PC-3 (cell line): ENCODE results near the gene LMO1.

Source experiments
- EZH2 ChIP-seq: fragments of 300-600 bp; sonication (generic); IDR thresholded peaks from one replicate; pipeline ENCODE4 v1.6.1; 2017; ENCODE audit warnings: antibody characterized with exemption, mild to moderate bottlenecking, low read length; ENCODE audit not compliant: unreplicated experiment
- EZH2phosphoT487 ChIP-seq: fragments of 300-600 bp; sonication (generic); IDR thresholded peaks from 2 replicates; pipeline ENCODE4 v1.6.1; 2018; ENCODE audit warnings: mild to moderate bottlenecking, antibody characterized with exemption, low read length, borderline replicate concordance
- TF ChIP-seq, protein P1 (sequence below): fragments of 300-600 bp; sonication (generic); conservative IDR thresholded peaks from 2 replicates; pipeline ENCODE4 v1.5.1; 2017; ENCODE audit warnings: antibody characterized with exemption, low read depth, mild to moderate bottlenecking, low read length

DNA sequence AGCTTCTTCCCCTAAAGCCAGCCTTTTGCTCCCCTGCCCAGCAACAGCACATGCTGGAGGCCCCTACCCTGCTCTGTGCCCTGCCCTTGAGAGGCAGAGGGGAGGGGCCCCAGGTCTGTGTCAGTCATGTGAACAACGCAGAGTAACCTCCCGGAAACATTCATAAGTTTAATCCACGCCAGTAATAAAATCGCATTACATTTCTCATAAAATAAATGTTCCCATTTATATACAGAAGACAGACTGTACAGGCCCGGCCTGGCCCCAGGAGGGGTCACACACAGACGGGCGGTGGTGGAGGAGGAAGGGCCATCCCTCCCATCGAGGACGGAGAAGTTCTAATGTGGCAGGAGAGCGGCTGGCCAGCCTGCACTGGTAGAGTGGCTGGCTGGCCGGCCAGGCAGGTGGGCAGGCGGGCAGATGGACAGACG lies 39.5 kb downstream of the LMO1 start:
- TF ChIP-seq, protein P1, sequence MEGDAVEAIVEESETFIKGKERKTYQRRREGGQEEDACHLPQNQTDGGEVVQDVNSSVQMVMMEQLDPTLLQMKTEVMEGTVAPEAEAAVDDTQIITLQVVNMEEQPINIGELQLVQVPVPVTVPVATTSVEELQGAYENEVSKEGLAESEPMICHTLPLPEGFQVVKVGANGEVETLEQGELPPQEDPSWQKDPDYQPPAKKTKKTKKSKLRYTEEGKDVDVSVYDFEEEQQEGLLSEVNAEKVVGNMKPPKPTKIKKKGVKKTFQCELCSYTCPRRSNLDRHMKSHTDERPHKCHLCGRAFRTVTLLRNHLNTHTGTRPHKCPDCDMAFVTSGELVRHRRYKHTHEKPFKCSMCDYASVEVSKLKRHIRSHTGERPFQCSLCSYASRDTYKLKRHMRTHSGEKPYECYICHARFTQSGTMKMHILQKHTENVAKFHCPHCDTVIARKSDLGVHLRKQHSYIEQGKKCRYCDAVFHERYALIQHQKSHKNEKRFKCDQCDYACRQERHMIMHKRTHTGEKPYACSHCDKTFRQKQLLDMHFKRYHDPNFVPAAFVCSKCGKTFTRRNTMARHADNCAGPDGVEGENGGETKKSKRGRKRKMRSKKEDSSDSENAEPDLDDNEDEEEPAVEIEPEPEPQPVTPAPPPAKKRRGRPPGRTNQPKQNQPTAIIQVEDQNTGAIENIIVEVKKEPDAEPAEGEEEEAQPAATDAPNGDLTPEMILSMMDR: no peak
- TF ChIP-seq EZH2: no peak
- TF ChIP-seq EZH2phosphoT487: no peak
